HL-60 (cell line): ENCODE data around the gene TARDBP.

ENCODE experiments used
- POLR2AphosphoS5 ChIP-seq: IDR thresholded peaks from 2 replicates; pipeline ENCODE4 v1.6.1; 2012; ENCODE audit warnings: low read depth
- REST ChIP-seq: IDR thresholded peaks from 2 replicates; pipeline ENCODE4 v1.6.1; 2012; ENCODE audit warnings: low read depth; ENCODE audit not compliant: insufficient replicate concordance
- SPI1 ChIP-seq: IDR thresholded peaks from 2 replicates; pipeline ENCODE4 v1.6.1; 2012; ENCODE audit warnings: low read depth, mild to moderate bottlenecking, borderline replicate concordance
- TF ChIP-seq, protein P1 (sequence below): IDR thresholded peaks from one replicate; pipeline ENCODE4 v1.5.1; 2011; ENCODE audit warnings: low read length, control low read depth, inconsistent platforms; ENCODE audit not compliant: insufficient read depth

GRCh38 chr1:11013160-11013531 lies 692 bp downstream of the TARDBP start:
- TF ChIP-seq, protein P1, sequence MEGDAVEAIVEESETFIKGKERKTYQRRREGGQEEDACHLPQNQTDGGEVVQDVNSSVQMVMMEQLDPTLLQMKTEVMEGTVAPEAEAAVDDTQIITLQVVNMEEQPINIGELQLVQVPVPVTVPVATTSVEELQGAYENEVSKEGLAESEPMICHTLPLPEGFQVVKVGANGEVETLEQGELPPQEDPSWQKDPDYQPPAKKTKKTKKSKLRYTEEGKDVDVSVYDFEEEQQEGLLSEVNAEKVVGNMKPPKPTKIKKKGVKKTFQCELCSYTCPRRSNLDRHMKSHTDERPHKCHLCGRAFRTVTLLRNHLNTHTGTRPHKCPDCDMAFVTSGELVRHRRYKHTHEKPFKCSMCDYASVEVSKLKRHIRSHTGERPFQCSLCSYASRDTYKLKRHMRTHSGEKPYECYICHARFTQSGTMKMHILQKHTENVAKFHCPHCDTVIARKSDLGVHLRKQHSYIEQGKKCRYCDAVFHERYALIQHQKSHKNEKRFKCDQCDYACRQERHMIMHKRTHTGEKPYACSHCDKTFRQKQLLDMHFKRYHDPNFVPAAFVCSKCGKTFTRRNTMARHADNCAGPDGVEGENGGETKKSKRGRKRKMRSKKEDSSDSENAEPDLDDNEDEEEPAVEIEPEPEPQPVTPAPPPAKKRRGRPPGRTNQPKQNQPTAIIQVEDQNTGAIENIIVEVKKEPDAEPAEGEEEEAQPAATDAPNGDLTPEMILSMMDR, result no peak
- TF ChIP-seq POLR2AphosphoS5 (no peak), SPI1 (peak; percentile 23; the same call in 1 of the 2 replicates), REST (no peak)
